Common myeloid progenitor, CD34-positive (primary cell): ENCODE measurements around the gene ACOT8.

Experiments
- CTCF ChIA-PET: fragments of 350-600 bp; sonication (Branson Sonifier 250); formaldehyde crosslinking; loops from one replicate; lab custom pipeline; 2021; ENCODE audit warnings: antibody characterized with exemption; lab: Charles Lee
- POLR2A ChIA-PET: fragments of 350-600 bp; sonication (Branson Sonifier 250); formaldehyde crosslinking; loops from one replicate; lab custom pipeline; 2021; ENCODE audit warnings: antibody characterized with exemption; lab: Charles Lee
- DNase-seq, 3 donors: peaks; one replicate each; pipeline versions ENCODE4 v3.0.0 to v3.0.0-alpha.2; 2013
- H3K27ac ChIP-seq, 2 experiments: 1 replicate in 1 of 2; 2 replicates in 1 of 2; pipeline ENCODE4 v1.7.0; 2013; ENCODE audit warnings: inconsistent platforms in 2 of 2, low read length in 2 of 2, mild to moderate bottlenecking in 2 of 2, low read depth in 1 of 2, moderate library complexity in 1 of 2; ENCODE audit not compliant: severe bottlenecking in 2 of 2, insufficient read depth in 1 of 2, poor library complexity in 1 of 2
- H3K27me3 ChIP-seq, 5 experiments: replicated peaks in 2 of 5; 1 replicate in 3 of 5; 2 replicates in 2 of 5; pipeline versions ENCODE4 v1.6.1 to v1.7.0; 2013; ENCODE audit warnings: low read length in 4 of 5, mild to moderate bottlenecking in 2 of 5, moderate library complexity in 2 of 5, inconsistent platforms in 1 of 5; ENCODE audit not compliant: insufficient read depth in 5 of 5, control insufficient read depth in 4 of 5
- H3K36me3 ChIP-seq, 4 experiments: 1 replicate in 2 of 4; 2 replicates in 2 of 4; pipeline versions ENCODE4 v1.6.1 to v1.7.0; 2013; ENCODE audit warnings: low read length in 3 of 4, control low read depth in 1 of 4, mild to moderate bottlenecking in 1 of 4; ENCODE audit not compliant: control insufficient read depth in 4 of 4, insufficient read depth in 4 of 4
- H3K4me1 ChIP-seq, 4 experiments: 1 replicate in 3 of 4; 2 replicates in 1 of 4; pipeline versions ENCODE4 v1.6.1 to v1.7.1; 2013; ENCODE audit warnings: low read length in 3 of 4, mild to moderate bottlenecking in 3 of 4, control low read depth in 1 of 4, inconsistent platforms in 1 of 4, moderate library complexity in 1 of 4; ENCODE audit not compliant: control insufficient read depth in 4 of 4, insufficient read depth in 4 of 4; ENCODE audit errors: control extremely low read depth in 1 of 4
- H3K4me3 ChIP-seq, 7 experiments: 1 replicate in 4 of 7; 2 replicates in 3 of 7; pipeline versions ENCODE4 v1.5.1 to v1.7.0; 2013; ENCODE audit warnings: mild to moderate bottlenecking in 7 of 7, low read length in 6 of 7, moderate library complexity in 6 of 7, inconsistent platforms in 2 of 7, low read depth in 2 of 7, control low read depth in 1 of 7; ENCODE audit not compliant: insufficient read depth in 4 of 7, control insufficient read depth in 1 of 7; ENCODE audit errors: extremely low read depth in 1 of 7
- H3K9me3 ChIP-seq, 5 experiments: 1 replicate in 4 of 5; 2 replicates in 1 of 5; pipeline versions ENCODE4 v1.6.1 to v1.7.1; 2013; ENCODE audit warnings: low read length in 4 of 5, mild to moderate bottlenecking in 2 of 5, inconsistent platforms in 1 of 5, low read depth in 1 of 5, moderate library complexity in 1 of 5; ENCODE audit not compliant: control insufficient read depth in 4 of 5, insufficient read depth in 2 of 5; ENCODE audit errors: control extremely low read depth in 1 of 5
- WGBS: methylation state at CpG from one replicate; pipeline ENCODE4 v1.1.5; 2013; ENCODE audit not compliant: insufficient coverage; 5-methylcytosine and 5-hydroxymethylcytosine counted together

ACOT8 gene

DNA sequence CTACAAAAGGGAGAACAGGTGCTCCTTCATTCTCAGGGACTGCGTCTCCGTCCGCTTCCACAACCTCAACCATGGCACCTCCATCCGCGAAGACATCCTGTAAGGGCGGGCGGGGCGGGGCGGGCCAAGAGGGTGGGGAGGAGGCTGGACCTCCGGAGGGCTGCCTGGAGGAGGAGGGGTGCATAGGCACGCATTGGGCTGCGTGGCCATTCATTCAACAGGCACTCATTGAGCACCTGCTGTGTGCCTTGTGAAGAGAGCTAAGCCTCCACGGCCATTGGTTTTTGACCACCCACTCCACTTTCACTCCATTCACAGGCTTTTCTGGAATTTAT lies 657 bp upstream of the ACOT8 start:
- ChIA-PET CTCF (interaction anchor here (1.4 kb wide), 1 partner anchor 10 kb away, joined by 4 read pairs; no protein-coding TSS in a partner anchor), POLR2A (interaction anchor here (0.6 kb wide), 1 partner anchor 33 kb away, joined by 3 read pairs; no protein-coding TSS in a partner anchor)
- DNase-seq: no peak
- H3K4me1 ChIP-seq: peaks cover 2 to 26% (median 24%) of the 10 kb centered on the region in 4 experiments
- no peaks in the 10 kb centered on the region for H3K9me3 ChIP-seq
- peak overlapping the region; percentile 75 to 89 for H3K27ac ChIP-seq
- 11% methylated on average over 5 of the region's 13 CpGs for WGBS
- H3K27me3 ChIP-seq: no peaks in the 10 kb centered on the region
- peaks cover 0 to 12% (median 8%) of the 10 kb centered on the region in 4 experiments for H3K36me3 ChIP-seq
- H3K4me3 ChIP-seq: peak overlapping the region; percentile 42 to 98 (median 91)

DNA sequence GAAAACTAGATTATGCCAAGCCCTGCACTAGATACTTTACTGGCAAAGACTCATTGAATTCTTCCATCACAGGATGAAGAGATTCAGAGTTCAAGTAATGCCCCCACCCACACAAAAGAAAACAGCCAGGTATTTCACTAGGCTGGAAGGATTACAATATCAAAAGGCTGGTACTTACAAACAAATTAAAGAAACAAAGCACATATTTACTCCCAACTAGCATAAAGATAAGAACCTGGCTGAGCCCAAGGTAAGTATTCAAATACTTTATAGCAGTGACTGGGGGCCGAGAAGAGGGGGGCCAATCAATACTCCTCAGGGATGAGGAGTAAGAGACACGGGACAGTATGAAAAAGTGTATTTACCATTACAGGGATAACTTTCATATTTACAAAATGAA lies 3.7 kb downstream of the ACOT8 start:
- CTCF ChIA-PET: interaction anchor here (1.5 to 2.3 kb wide), 3 partner anchors 11 to 54 kb away, joined by 3 to 8 read pairs (median 4); no protein-coding TSS in a partner anchor
- POLR2A ChIA-PET: no interaction called here
- Histone ChIP-seq H3K36me3 (peaks cover 3 to 43% (median 22%) of the 10 kb centered on the region in 4 experiments), H3K4me1 (peaks cover 2 to 23% (median 22%) of the 10 kb centered on the region in 4 experiments), H3K27me3 (no peaks in the 10 kb centered on the region), H3K27ac (no peak overlapping the region), H3K9me3 (no peaks in the 10 kb centered on the region), H3K4me3 (no peak overlapping the region)
- WGBS: no CpG with 5 or more reads among the region's 2 CpGs
- no peak for DNase-seq

DNA sequence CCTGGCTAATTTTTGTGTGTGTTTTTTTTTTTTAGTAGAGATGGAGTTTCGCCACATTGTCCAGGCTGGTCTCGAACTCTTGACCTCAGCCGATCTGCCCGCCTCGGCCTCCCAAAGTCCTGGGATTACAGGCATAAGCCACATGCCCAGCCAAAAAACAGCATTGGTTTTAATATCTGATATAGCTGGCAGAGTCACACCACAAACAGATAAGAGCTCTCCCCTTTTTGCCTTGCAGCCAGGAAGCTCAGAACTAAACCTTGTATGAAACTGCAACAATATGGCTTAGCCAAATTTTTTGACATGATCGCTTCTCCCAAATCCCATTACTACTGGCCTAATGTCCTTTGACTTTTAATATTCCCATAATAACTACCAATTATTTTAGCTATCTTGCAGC lies 4.9 kb downstream of the ACOT8 start:
- WGBS: 100% methylated on average over 2 of the region's 6 CpGs
- POLR2A ChIA-PET: no interaction called here
- H3K36me3 ChIP-seq: peaks cover 3 to 48% (median 28%) of the 10 kb centered on the region in 4 experiments
- DNase-seq: no peak
- CTCF ChIA-PET: interaction anchor here (0.6 to 1.6 kb wide), 4 partner anchors 9 to 91 kb away, joined by 3 to 4 read pairs (median 3); no protein-coding TSS in a partner anchor
- peaks cover 0 to 13% (median 13%) of the 10 kb centered on the region in 4 experiments for H3K4me1 ChIP-seq
- no peaks in the 10 kb centered on the region for H3K27me3 ChIP-seq
- H3K4me3 ChIP-seq: no peak overlapping the region
- no peaks in the 10 kb centered on the region for H3K9me3 ChIP-seq
- H3K27ac ChIP-seq: no peak overlapping the region

DNA sequence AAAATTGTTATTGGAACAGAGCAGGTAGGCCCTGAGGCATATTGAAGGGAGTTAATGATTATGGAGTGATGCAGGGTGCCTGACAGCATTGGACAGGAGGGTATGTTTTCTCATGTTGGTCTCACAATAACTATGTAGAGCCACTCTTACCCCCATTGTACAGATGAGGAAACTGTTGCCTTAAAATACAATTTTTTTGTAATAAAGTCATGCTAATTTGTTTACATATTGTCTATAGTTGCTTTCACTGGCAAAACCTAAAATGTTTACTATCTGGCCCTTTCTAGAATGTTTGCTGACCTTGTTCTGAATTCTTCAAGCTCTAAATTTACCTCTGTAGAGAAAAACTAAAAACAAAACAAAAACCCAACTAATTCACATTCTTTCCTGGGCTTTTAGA lies 5.7 kb downstream of the ACOT8 start:
- H3K27ac ChIP-seq: no peak overlapping the region
- no peaks in the 10 kb centered on the region for H3K27me3 ChIP-seq
- CTCF ChIA-PET: interaction anchor here (1.0 to 1.7 kb wide), 2 partner anchors 38 to 92 kb away, joined by 3 to 4 read pairs; no protein-coding TSS in a partner anchor
- H3K36me3 ChIP-seq: peaks cover 5 to 55% (median 31%) of the 10 kb centered on the region in 4 experiments
- no peak overlapping the region for H3K4me3 ChIP-seq
- H3K9me3 ChIP-seq: no peaks in the 10 kb centered on the region
- no peak for DNase-seq
- peaks cover 0 to 9% (median 9%) of the 10 kb centered on the region in 4 experiments for H3K4me1 ChIP-seq
- POLR2A ChIA-PET: interaction anchor here (0.7 kb wide), 1 partner anchor 21 kb away, joined by 3 read pairs; no protein-coding TSS in a partner anchor

DNA sequence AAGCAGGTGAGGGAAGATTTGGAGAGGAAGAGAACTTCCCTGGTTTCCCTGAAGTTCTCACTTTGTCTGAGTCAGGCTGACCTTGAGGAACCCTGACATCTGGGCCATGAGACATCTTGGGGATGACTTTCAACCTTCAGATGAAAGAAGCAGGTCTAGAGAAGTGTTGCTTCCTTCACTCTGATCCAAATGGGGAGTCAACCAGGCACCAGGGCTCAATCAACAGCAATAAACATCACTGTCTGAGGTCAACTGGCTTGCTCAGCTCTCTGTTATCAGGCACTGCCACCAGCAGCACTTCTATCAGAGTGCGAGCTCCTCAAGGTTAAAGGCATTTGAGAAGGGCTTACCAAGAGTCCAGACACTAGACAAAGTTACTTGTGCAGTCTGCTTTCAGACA lies 6.3 kb downstream of the ACOT8 start:
- no CpG with 5 or more reads among the region's 1 CpG for WGBS
- Histone ChIP-seq H3K27ac (no peak overlapping the region), H3K9me3 (no peaks in the 10 kb centered on the region), H3K36me3 (peaks cover 5 to 61% (median 34%) of the 10 kb centered on the region in 4 experiments), H3K4me1 (peaks cover 0 to 4% (median 3%) of the 10 kb centered on the region in 4 experiments), H3K4me3 (no peak overlapping the region), H3K27me3 (no peaks in the 10 kb centered on the region)
- CTCF ChIA-PET: interaction anchor here (1.7 to 1.9 kb wide), 2 partner anchors 11 to 39 kb away, joined by 4 to 8 read pairs; no protein-coding TSS in a partner anchor
- DNase-seq: peak in 1 of 3 donors; percentile 17
- POLR2A ChIA-PET: no interaction called here

DNA sequence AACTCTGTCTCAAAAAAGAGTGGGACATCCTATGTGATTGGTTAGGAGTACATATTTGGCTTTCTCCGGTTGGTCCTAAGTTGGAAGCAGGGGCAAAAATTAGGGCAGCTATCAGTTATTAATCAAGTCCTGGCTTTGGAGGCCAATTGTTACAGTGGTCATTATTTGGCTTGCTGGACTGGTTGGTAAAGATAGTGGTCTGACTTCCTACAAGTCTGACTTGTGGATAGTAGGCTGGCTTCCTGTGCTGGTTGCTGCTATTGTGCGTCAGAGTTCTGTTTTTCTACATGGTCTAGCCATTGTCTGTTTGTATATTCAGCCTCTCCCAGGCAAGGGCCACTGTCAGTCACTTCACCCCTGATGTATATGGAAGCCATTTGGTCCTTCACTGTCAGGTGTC lies 7.0 kb downstream of the ACOT8 start:
- 100% methylated on average over 1 of the region's 2 CpGs for WGBS
- H3K9me3 ChIP-seq: no peaks in the 10 kb centered on the region
- no peak for DNase-seq
- ChIA-PET CTCF (interaction anchor here (1.7 to 1.9 kb wide), 2 partner anchors 10 to 40 kb away, joined by 4 to 8 read pairs; no protein-coding TSS in a partner anchor), POLR2A (no interaction called here)
- H3K27ac ChIP-seq: no peak overlapping the region
- peaks cover 0 to 2% (median 0%) of the 10 kb centered on the region in 4 experiments for H3K4me1 ChIP-seq
- peaks cover 5 to 67% (median 39%) of the 10 kb centered on the region in 4 experiments for H3K36me3 ChIP-seq
- no peak overlapping the region for H3K4me3 ChIP-seq
- no peaks in the 10 kb centered on the region for H3K27me3 ChIP-seq

DNA sequence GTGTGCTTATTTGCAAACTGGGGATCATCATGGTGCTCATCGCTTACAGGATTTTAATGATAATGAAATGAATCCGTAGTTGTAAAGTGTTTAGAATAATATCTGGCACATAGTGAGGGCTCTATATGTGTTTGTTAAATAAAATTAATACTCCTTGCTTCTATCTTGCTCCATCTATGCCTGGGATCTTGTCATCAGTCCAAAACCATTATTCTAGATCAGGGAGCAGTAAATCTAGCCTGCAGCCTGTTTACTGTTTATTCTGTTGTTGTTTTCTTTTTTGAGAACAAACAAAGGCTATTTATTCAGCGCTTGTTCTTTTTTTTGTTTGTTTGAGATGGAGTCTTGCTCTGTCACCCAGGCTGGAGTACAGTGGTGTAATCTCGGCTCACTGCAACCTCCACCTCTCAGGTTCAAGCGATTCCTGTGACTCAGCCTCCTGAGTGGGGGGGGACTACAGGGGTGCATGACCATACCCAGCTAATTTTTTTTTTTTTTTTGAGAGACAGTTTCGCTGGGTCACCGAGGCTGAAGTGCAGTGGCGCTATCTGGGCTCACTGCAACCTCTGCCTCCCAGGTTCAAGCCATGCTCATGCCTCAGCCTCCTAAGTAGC lies 8.1 kb downstream of the ACOT8 start:
- H3K36me3 ChIP-seq: peaks cover 6 to 73% (median 41%) of the 10 kb centered on the region in 4 experiments
- H3K27me3 ChIP-seq: no peaks in the 10 kb centered on the region
- POLR2A ChIA-PET: interaction anchor here (0.6 kb wide), 1 partner anchor 47 kb away, joined by 3 read pairs; no protein-coding TSS in a partner anchor
- CTCF ChIA-PET: interaction anchor here (1.0 to 1.9 kb wide), 2 partner anchors 9 to 19 kb away, joined by 4 to 8 read pairs; no protein-coding TSS in a partner anchor
- 100% methylated on average over 2 of the region's 8 CpGs for WGBS
- no peak overlapping the region for H3K4me3 ChIP-seq
- no peak for DNase-seq
- no peaks in the 10 kb centered on the region for H3K4me1 ChIP-seq
- no peaks in the 10 kb centered on the region for H3K9me3 ChIP-seq
- no peak overlapping the region for H3K27ac ChIP-seq
